Heart left ventricle (tissue), 13 donors: ENCODE measurements around the gene MUC4.

Experiments
- CTCF ChIP-seq, 12 donors: fragments of 200-600 bp; sonication (generic) in 4 of 12; IDR thresholded peaks; one replicate each; pipeline versions ENCODE4 v1.5.0 to v1.8.0; 2018 to 2022; ENCODE audit warnings: antibody characterized with exemption in 12 of 12, mild to moderate bottlenecking in 5 of 12
- POLR2A ChIP-seq, 2 donors: fragments of 450-650 bp; IDR thresholded peaks; one replicate each; pipeline ENCODE4 v1.6.1; 2017; ENCODE audit warnings: antibody characterized with exemption in 2 of 2, mild to moderate bottlenecking in 2 of 2, moderate library complexity in 2 of 2
- donor health status: ischemic (EF 13 %, LVEDD 7.1; RV severe dilation, severe dysfunction).
- donor health status: DM: no; HTN: yes; CAD: no.
- donor health status: DM: no; HTN: no; CAD: no.
- donor health status: ischemic (EF 25% LVEDD 6.9; RV normal size, moderate dysfunction).
- donor health status: ischemic (EF 25% LVEDD 5.7; RV mildly dilated, moderate dysfunction).
- donor health status: ischemic (EF 35%, LVEDD 5.7; RV mildly dilated, moderate dysfunction).
- donor health status: nonischemic (EF 11% LVEDD 7.7; RV severe dilation, severe dysfunction).
- donor health status: DM: yes; HTN: yes; CAD: no.
- donor health status: PGD.
- donor health status: ischemic (EF 29% LVEDD 5.4; RV normal size, mild dysfunction).
- donor health status: nonischemic (EF 23%, LVEDD 6.1; RV moderate dilation, normal function).

- TF ChIP-seq CTCF (IDR thresholded peaks at IDR 0.05), result no peak
- no peak for TF ChIP-seq POLR2A (IDR thresholded peaks at IDR 0.05)
Observed at GRCh38 chr3:195838714-195839113, 27.0 kb upstream of the MUC4 start.
